ENCODE data around the gene ARSG. TPM values are rescaled to one million over a fixed set of nuclear protein-coding genes. Genes with fewer than 3 reads are reported as not detected.
"Not testable (repeated sequence)": the region's sequence is repeated elsewhere in the genome, so short reads cannot be mapped to it uniquely, and the experiment has no call there.

The ARSG gene
- total and polyA plus RNA-seq, 12 donors: 2.1 to 49.6 (median 12.7) TPM

GRCh38 chr17:68255731-68256538 is 35.4 kb upstream of the ARSG start:
- Histone ChIP-seq H3K9me3 (replicated peaks in 1 of 3) (no peaks in the 10 kb centered on the region), H3K4me3 (no peak overlapping the region), H3K27me3 (no peaks in the 10 kb centered on the region), H3K27ac (peak overlapping the region in 1 of 5 donors; percentile 64), H3K4me1 (replicated peaks in 1 of 2) (peaks cover 0 to 12% of the 10 kb centered on the region in 2 donors), H3K36me3 (replicated peaks in 1 of 2) (peaks cover 0 to 37% of the 10 kb centered on the region in 2 donors)
- WGBS, 4 donors: 73 to 85% (median 75%) methylated on average over 5 of the region's 5 CpGs
- intact Hi-C loops (cut with DNase I): no loop called here
- no peak for DNase-seq
- TF ChIP-seq CTCF (IDR thresholded peaks at IDR 0.05) (no peak), POLR2A (IDR thresholded peaks at IDR 0.05) (no peak)

GRCh38 chr17:68256701-68257100 is 34.6 kb upstream of the ARSG start:
- Histone ChIP-seq H3K27ac (peak overlapping the region in 1 of 5 donors; percentile 64), H3K36me3 (replicated peaks in 1 of 2) (peaks cover 0 to 29% of the 10 kb centered on the region in 2 donors), H3K4me1 (replicated peaks in 1 of 2) (peaks cover 0 to 12% of the 10 kb centered on the region in 2 donors)
- peak in 3 of 7 donors; percentile 42 to 72 (median 47) for DNase-seq
- H3K4me3 ChIP-seq; intact Hi-C loops (cut with DNase I); H3K27me3 ChIP-seq; H3K9me3 ChIP-seq (replicated peaks in 1 of 3): not testable (repeated sequence)
- WGBS, 4 donors: 58 to 68% (median 64%) methylated on average over 5 of the region's 5 CpGs

- TF ChIP-seq POLR2A (IDR thresholded peaks at IDR 0.05): no peak
- peaks cover 0 to 23% of the 10 kb centered on the region in 2 donors for H3K36me3 ChIP-seq (replicated peaks in 1 of 2)
- no peaks in the 10 kb centered on the region for H3K9me3 ChIP-seq (replicated peaks in 1 of 3)
- intact Hi-C loops (cut with DNase I): no loop called here
- H3K4me3 ChIP-seq: no peak overlapping the region
- no peak overlapping the region for H3K27ac ChIP-seq
- H3K27me3 ChIP-seq: no peaks in the 10 kb centered on the region
- peaks cover 0 to 12% of the 10 kb centered on the region in 2 donors for H3K4me1 ChIP-seq (replicated peaks in 1 of 2)
- no peak for DNase-seq
Observed at GRCh38 chr17:68257934-68258333, 33.4 kb upstream of the ARSG start.

- 18 to 35% (median 30%) methylated on average over 15 to 41 of the region's 44 CpGs for WGBS, 4 donors
- peak overlapping the region in 2 of 5 donors; percentile 62 to 63 for H3K27ac ChIP-seq
- peaks cover 0 to 12% of the 10 kb centered on the region in 2 donors for H3K4me1 ChIP-seq (replicated peaks in 1 of 2)
- TF ChIP-seq POLR2A (IDR thresholded peaks at IDR 0.05): peak in 1 of 2 donors; percentile 27
- H3K9me3 ChIP-seq (replicated peaks in 1 of 3); H3K27me3 ChIP-seq; H3K4me3 ChIP-seq; intact Hi-C loops (cut with DNase I): not testable (repeated sequence)
- peak in 4 of 7 donors; percentile 45 to 71 (median 56) for DNase-seq
- peaks cover 0 to 21% of the 10 kb centered on the region in 2 donors for H3K36me3 ChIP-seq (replicated peaks in 1 of 2)
Observed at GRCh38 chr17:68258890-68259647, 32.2 kb upstream of the ARSG start.

- H3K4me1 ChIP-seq (replicated peaks in 1 of 2): peaks cover 0 to 12% of the 10 kb centered on the region in 2 donors
- intact Hi-C loops (cut with DNase I): not testable (repeated sequence)
- WGBS, 4 donors: 79 to 82% (median 80%) methylated on average over 2 to 3 of the region's 3 CpGs
Observed at GRCh38 chr17:68259648-68259951, 31.7 kb upstream of the ARSG start.

GRCh38 chr17:68260051-68260762 is 31.1 kb upstream of the ARSG start:
- WGBS, 4 donors: 88 to 95% (median 91%) methylated on average over 8 to 9 of the region's 9 CpGs

More at GRCh38 chr17:68259648-68259951, 31.7 kb upstream of the ARSG start:
- H3K4me3 ChIP-seq; H3K9me3 ChIP-seq (replicated peaks in 1 of 3); DNase-seq; H3K27me3 ChIP-seq: not testable (repeated sequence)
- peaks cover 0 to 15% of the 10 kb centered on the region in 2 donors for H3K36me3 ChIP-seq (replicated peaks in 1 of 2)
- peak overlapping the region in 2 of 5 donors; percentile 62 to 63 for H3K27ac ChIP-seq

GRCh38 chr17:68262467-68262866 is 28.8 kb upstream of the ARSG start:
- not testable (repeated sequence) for H3K36me3 ChIP-seq (replicated peaks in 1 of 2); H3K4me1 ChIP-seq (replicated peaks in 1 of 2); H3K27ac ChIP-seq; H3K27me3 ChIP-seq; H3K9me3 ChIP-seq (replicated peaks in 1 of 3); H3K4me3 ChIP-seq; DNase-seq
- intact Hi-C loops (cut with DNase I): loop anchor here (5.0 to 10.0 kb wide), 3 partner anchors 135 to 200 kb away; no protein-coding TSS in a partner anchor
- 50 to 67% (median 58%) methylated on average over 2 of the region's 2 CpGs for WGBS, 4 donors

More at GRCh38 chr17:68260051-68260762, 31.1 kb upstream of the ARSG start:
- Histone ChIP-seq H3K36me3 (replicated peaks in 1 of 2) (peaks cover 0 to 13% of the 10 kb centered on the region in 2 donors), H3K4me1 (replicated peaks in 1 of 2) (peaks cover 0 to 12% of the 10 kb centered on the region in 2 donors), H3K27me3 (no peaks in the 10 kb centered on the region), H3K9me3 (replicated peaks in 1 of 3) (no peaks in the 10 kb centered on the region), H3K4me3 (no peak overlapping the region), H3K27ac (no peak overlapping the region)
- no peak for TF ChIP-seq CTCF (IDR thresholded peaks at IDR 0.05)
- TF ChIP-seq POLR2A (IDR thresholded peaks at IDR 0.05): no peak
- no peak for DNase-seq
- intact Hi-C loops (cut with DNase I): loop anchor here (5.0 to 10.0 kb wide), 3 partner anchors 137 to 202 kb away; no protein-coding TSS in a partner anchor
